Cardiac muscle cell (in vitro differentiated cells and primary cell): ENCODE measurements around the gene NCDN. TPM values are rescaled to one million over a fixed set of nuclear protein-coding genes. Genes with fewer than 3 reads are reported as not detected.

Source experiments
- DNase-seq, 2 donors: peaks; one replicate each; pipeline versions ENCODE4 v3.0.0 to v3.0.0-alpha.2; 2010 to 2017; ENCODE audit warnings: low read depth in 1 of 2, low spot score in 1 of 2
- H3K27ac ChIP-seq: fragments of 200-600 bp; sonication (generic); 2 replicates; pipeline ENCODE4 v1.5.1; 2016
- H3K27me3 ChIP-seq: fragments of 200-600 bp; sonication (generic); 2 replicates; pipeline ENCODE4 v1.6.0; 2016; ENCODE audit warnings: control low read depth
- H3K36me3 ChIP-seq: fragments of 200-600 bp; sonication (generic); 2 replicates; pipeline ENCODE4 v1.5.1; 2016; ENCODE audit warnings: control low read depth
- H3K4me1 ChIP-seq: fragments of 200-600 bp; sonication (generic); 2 replicates; pipeline ENCODE4 v1.8.1; 2017; ENCODE audit warnings: low read depth, mild to moderate bottlenecking, mixed run types
- H3K4me3 ChIP-seq: fragments of 200-600 bp; sonication (generic); 2 replicates; pipeline ENCODE4 v1.5.1; 2016; ENCODE audit warnings: mild to moderate bottlenecking
- H3K9me3 ChIP-seq: fragments of 200-600 bp; sonication (generic); 2 replicates; pipeline ENCODE4 v1.5.1; 2017; ENCODE audit warnings: low read depth, mild to moderate bottlenecking, control low read depth
- polyA plus RNA-seq: library from polyadenylated mRNA; unstranded; fragments of >200 nt; fragmentation: Nextera tagmentation; extraction: Ambion mirVana; gene quantifications from 2 replicates; pipeline ENCODE4 v1.2.1, GENCODE V29; 2016
- total RNA-seq: library from RNA; depleted of rRNA; stranded (reverse); fragments of >200 nt; gene quantifications from 2 replicates; pipeline ENCODE4 v1.2.3, GENCODE V29; 2016
- TF ChIP-seq, protein P1 (sequence below): IDR thresholded peaks from 2 replicates; pipeline ENCODE4 v1.5.1; 2012; ENCODE audit warnings: low read depth, mild to moderate bottlenecking, low read length

The NCDN gene
- total and polyA plus RNA-seq, 2 experiments from 2014 or later, result 43.9 to 46.2 TPM

DNA sequence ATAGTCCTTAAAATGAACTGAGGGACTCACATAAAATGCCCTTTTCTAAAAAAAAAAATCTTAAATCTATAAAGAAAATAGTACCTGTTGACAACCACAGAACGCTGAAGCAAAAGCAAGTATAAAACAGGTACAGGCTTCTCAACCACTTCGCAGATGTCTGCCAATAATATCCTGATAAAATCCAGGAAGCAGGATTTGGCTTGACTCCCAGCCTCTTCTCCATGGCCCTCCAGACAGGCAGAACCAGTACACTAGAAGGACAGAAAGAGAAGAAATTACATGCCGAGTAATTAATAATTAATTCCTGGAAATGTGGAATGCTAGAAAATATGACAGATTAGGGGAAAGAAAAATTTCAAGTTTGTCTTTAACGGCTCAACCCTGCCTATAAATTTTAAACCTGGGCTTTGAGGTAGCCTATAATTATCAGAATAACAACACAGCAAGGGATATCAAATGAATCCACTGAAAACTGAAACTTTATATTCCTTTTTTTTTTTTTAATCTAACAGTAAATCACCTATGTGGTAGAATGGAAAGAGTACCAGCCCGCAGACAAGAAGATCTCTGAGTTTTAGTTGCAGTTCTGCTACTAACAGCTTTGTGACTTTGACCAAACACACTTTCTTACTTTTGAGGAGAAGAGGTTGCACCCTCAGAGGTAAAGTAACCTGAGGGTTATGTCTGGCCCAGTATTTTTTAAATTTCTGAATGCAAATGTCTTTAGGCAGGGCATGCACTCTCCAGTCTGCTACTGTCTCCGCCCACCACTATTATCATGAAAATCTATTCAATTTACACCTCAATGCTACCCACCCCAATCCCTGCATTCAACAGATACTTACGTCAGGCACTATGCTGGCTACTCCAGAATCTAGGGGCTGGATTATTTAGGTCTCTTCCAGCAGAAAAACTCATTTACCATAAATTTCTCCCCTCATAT, 3.1 kb upstream of the NCDN start:
- Histone ChIP-seq H3K27me3 (no peaks in the 10 kb centered on the region), H3K36me3 (peaks cover 37% of the 10 kb centered on the region), H3K9me3 (no peaks in the 10 kb centered on the region), H3K27ac (no peak overlapping the region), H3K4me1 (peaks cover 13% of the 10 kb centered on the region), H3K4me3 (no peak overlapping the region)
- TF ChIP-seq, protein P1, sequence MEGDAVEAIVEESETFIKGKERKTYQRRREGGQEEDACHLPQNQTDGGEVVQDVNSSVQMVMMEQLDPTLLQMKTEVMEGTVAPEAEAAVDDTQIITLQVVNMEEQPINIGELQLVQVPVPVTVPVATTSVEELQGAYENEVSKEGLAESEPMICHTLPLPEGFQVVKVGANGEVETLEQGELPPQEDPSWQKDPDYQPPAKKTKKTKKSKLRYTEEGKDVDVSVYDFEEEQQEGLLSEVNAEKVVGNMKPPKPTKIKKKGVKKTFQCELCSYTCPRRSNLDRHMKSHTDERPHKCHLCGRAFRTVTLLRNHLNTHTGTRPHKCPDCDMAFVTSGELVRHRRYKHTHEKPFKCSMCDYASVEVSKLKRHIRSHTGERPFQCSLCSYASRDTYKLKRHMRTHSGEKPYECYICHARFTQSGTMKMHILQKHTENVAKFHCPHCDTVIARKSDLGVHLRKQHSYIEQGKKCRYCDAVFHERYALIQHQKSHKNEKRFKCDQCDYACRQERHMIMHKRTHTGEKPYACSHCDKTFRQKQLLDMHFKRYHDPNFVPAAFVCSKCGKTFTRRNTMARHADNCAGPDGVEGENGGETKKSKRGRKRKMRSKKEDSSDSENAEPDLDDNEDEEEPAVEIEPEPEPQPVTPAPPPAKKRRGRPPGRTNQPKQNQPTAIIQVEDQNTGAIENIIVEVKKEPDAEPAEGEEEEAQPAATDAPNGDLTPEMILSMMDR, result no peak
- DNase-seq, result peak in 1 of 2 donors; percentile 50

DNA sequence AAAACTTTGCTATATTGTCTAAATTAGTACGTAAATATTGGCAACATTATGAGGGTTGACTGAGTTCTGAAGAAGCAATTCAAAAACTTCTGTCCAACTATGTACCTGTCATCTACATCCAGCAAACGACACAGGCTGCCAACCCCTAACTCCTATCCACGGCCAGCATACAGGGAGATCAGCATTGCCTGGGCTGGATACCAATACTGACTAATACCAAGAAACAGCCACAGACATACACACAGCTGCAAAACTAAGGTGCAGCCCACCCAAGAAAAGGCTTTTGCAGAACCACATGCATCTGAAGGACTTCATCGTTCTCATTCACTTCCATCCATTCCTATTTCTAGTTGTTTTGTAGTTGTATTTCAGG, 2.4 kb upstream of the NCDN start:
- Histone ChIP-seq H3K27me3 (no peaks in the 10 kb centered on the region), H3K9me3 (no peaks in the 10 kb centered on the region), H3K36me3 (peaks cover 34% of the 10 kb centered on the region), H3K4me3 (no peak overlapping the region), H3K27ac (no peak overlapping the region), H3K4me1 (peaks cover 13% of the 10 kb centered on the region)
- TF ChIP-seq, protein P1, result no peak
- DNase-seq, result no peak

DNA sequence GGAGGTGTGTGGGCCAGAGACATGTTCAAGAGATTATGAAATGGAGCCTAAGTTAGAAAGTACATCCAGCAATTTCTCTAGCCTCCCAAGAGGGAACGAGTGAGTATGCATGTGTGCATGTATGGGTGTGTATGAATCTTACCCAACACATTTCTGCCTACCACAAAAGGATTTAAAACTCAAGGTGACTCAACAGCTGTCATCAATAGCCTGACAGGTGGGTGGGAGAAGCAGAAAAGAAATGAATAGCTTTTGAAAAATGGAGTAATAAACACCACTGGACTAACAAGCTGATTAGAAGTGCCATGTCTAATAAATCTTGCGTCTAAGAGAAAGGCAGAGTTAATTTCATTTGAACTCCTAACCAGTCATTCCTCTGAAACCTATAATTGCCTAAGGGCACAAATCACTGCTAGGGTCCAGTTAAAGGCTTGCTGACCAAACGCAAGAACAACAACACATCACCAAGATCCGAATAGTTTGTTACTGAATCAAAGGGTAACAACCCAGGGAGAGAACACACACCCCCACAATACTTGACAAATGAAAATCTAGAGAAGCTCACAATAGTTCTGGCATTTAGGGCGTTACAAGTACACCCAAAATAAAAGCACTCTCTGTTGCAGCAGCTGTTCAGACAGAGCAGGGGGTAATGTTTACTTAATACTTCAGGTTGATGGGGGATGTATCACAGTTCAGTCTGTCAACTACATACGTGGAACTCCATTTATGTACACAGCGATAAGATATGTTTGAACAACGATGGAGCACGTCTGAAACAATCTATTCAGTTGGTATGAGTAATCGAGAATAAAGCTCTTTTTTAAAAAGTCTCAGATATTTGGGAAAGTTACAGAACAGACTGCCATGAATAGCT, 1.8 kb upstream of the NCDN start:
- no peaks in the 10 kb centered on the region for H3K9me3 ChIP-seq
- H3K27me3 ChIP-seq, result no peaks in the 10 kb centered on the region
- TF ChIP-seq, protein P1, result no peak
- H3K36me3 ChIP-seq, result peaks cover 28% of the 10 kb centered on the region
- peak overlapping the region; percentile 99 for H3K27ac ChIP-seq
- peak overlapping the region; percentile 93 for H3K4me3 ChIP-seq
- no peak for DNase-seq
- H3K4me1 ChIP-seq, result peaks cover 13% of the 10 kb centered on the region

DNA sequence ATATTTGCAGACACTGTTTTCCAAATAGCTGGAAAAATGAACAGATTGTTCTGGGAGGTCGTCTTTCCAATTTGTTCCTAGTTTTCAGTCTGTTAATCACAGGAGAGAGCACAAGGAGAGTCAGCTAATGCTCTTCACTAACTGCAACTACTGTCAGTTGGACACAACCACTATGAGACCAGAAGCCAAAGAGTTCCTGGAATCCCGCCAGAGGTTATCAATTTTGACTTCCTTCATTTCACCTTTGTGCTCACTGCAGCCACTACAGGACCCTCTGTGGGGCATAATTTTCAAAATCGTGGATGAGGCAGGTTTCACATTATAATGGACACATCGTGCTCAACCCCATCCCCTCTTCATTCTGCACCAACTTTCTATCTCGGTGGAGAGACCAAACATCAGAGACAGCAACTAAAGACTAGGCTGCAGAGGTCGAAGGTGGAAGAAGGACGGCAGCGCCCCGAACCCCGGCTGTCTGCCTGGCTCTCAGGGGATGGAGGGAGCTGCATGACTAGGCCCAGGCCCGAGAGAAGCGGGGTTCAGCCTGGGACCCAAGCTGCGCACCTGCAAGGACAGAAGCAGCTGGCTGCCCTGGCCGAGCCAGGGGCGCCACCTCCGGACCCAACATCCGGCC, 998 bp upstream of the NCDN start:
- TF ChIP-seq, protein P1, result no peak
- DNase-seq, result no peak
- H3K27ac ChIP-seq, result peak overlapping the region; percentile 99
- H3K27me3 ChIP-seq, result no peaks in the 10 kb centered on the region
- peaks cover 13% of the 10 kb centered on the region for H3K4me1 ChIP-seq
- peaks cover 23% of the 10 kb centered on the region for H3K36me3 ChIP-seq
- peak overlapping the region; percentile 93 for H3K4me3 ChIP-seq
- H3K9me3 ChIP-seq, result no peaks in the 10 kb centered on the region

DNA sequence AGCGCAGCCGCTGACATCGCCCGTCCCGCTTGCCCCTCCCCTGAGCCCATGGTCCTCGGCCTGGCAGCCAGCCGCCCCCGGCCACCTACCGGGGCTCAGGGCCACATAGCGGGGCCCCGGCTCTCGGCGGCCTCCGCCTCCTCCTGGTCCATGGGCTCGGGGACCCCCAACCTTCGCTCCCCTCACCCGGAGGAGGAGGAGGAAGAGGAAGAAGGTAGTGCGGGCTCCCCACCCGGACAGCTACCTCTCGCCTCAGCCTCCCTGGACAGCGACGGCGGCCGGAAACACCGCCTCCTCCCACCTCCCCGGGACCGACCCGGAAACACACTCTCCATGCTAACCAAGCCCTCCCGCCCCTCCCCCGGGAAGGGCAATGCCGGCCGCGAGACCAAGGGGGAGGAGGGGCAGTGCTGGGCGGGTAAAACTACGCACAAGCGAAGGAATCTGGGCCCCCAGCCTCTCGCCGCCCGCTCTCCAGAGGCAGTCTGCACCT, 435 bp upstream of the NCDN start, which contains the start of gene KIAA0319L:
KIAA0319L (minus strand) TSS at position 286 of the 493 bp plus-strand sequence. CDS start 2,912 bp downstream, outside the sequence.
- Histone ChIP-seq H3K27me3 (no peaks in the 10 kb centered on the region), H3K4me1 (peaks cover 13% of the 10 kb centered on the region), H3K36me3 (peaks cover 22% of the 10 kb centered on the region), H3K9me3 (no peaks in the 10 kb centered on the region), H3K4me3 (peak within 1 kb of the TSS; percentile 93), H3K27ac (peak within 1 kb of the TSS; percentile 99)
- TF ChIP-seq, protein P1, result no peak
- DNase-seq, result peak in 1 of 2 donors; percentile 87
